NCI-H2196 (cell line): ENCODE data around the gene ERFE.
A peak's percentile ranks its signal among the peaks of the same experiment; 100 is the strongest.

Experiments
- DNase-seq: peaks from one replicate; lab custom pipeline; 2025; ENCODE audit not compliant: unreplicated experiment; lab: John Stamatoyannopoulos, UW

ERFE gene

GRCh38 chr2:238152771-238153688 lies 5.7 kb upstream of the ERFE start:
- no peak for DNase-seq

GRCh38 chr2:238154570-238154969 lies 4.2 kb upstream of the ERFE start:
- DNase-seq = no peak

GRCh38 chr2:238155051-238155760 lies 3.6 kb upstream of the ERFE start:
- no peak for DNase-seq

GRCh38 chr2:238155761-238156694 lies 2.7 kb upstream of the ERFE start:
- no peak for DNase-seq

GRCh38 chr2:238157506-238158017 lies 1.2 kb upstream of the ERFE start:
- DNase-seq = peak; percentile 75

GRCh38 chr2:238158018-238158508 lies 707 bp upstream of the ERFE start:
- peak; percentile 39 for DNase-seq

- no peak for DNase-seq
These were observed 335 bp downstream of the ERFE start for GRCh38 chr2:238159071-238159539.

GRCh38 chr2:238159661-238160205 lies 963 bp downstream of the ERFE start:
- DNase-seq = no peak

GRCh38 chr2:238160206-238161129 lies 1.7 kb downstream of the ERFE start:
- no peak for DNase-seq

- DNase-seq = no peak
These were observed 2.7 kb downstream of the ERFE start for GRCh38 chr2:238161291-238162051.

- DNase-seq = no peak
These were observed 3.6 kb downstream of the ERFE start for GRCh38 chr2:238162251-238162845.

- DNase-seq = no peak
These were observed 4.2 kb downstream of the ERFE start for GRCh38 chr2:238162846-238163441.

- DNase-seq = no peak
These were observed 4.9 kb downstream of the ERFE start for GRCh38 chr2:238163481-238164198.

- DNase-seq = no peak
These were observed 6.1 kb downstream of the ERFE start for GRCh38 chr2:238164906-238165287.

- DNase-seq = no peak
These were observed 6.6 kb downstream of the ERFE start for GRCh38 chr2:238165288-238165921.
